ENCODE measurements around the gene WASF2.

WASF2 gene

DNA sequence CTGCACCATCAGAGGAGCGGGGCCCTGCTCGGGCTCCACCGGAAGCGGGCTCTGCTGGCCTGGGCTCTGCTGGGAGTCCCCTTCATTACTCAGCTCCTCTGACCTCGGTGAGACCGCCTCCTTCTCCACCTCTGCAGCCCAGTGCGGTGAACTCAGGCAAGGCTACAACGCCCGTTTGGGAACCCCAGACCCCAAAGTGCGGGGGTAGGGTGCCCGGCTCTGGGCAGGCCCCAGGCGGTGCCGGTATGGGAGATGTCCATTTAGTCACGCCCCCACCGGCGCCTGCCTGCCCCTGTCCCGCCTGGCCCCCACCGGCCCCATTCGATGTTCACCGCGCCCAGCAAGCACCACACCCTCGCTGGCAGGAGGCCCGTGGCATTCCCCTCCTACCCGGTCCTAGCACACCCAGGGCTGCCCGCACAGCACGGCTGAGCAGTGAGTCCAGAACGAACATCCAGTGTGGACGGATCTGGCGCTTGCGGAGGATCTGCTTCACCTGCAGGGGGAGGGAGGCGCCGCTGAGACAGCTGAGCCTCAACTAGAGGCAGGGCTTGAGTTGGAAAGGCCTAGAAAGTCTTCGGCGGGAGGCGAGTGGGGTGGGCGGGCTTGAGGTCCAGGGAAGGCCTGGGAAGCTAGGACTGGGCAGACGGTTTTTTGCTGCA lies 133.2 kb downstream of the WASF2 start:
- TF ChIP-seq, protein P1, sequence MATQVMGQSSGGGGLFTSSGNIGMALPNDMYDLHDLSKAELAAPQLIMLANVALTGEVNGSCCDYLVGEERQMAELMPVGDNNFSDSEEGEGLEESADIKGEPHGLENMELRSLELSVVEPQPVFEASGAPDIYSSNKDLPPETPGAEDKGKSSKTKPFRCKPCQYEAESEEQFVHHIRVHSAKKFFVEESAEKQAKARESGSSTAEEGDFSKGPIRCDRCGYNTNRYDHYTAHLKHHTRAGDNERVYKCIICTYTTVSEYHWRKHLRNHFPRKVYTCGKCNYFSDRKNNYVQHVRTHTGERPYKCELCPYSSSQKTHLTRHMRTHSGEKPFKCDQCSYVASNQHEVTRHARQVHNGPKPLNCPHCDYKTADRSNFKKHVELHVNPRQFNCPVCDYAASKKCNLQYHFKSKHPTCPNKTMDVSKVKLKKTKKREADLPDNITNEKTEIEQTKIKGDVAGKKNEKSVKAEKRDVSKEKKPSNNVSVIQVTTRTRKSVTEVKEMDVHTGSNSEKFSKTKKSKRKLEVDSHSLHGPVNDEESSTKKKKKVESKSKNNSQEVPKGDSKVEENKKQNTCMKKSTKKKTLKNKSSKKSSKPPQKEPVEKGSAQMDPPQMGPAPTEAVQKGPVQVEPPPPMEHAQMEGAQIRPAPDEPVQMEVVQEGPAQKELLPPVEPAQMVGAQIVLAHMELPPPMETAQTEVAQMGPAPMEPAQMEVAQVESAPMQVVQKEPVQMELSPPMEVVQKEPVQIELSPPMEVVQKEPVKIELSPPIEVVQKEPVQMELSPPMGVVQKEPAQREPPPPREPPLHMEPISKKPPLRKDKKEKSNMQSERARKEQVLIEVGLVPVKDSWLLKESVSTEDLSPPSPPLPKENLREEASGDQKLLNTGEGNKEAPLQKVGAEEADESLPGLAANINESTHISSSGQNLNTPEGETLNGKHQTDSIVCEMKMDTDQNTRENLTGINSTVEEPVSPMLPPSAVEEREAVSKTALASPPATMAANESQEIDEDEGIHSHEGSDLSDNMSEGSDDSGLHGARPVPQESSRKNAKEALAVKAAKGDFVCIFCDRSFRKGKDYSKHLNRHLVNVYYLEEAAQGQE (IDR thresholded peaks at IDR 0.05; ENCODE audit: insufficient read depth in 1 of 2, low read depth in 2 of 2, low read length in 2 of 2): no peak
- TF ChIP-seq SIN3A (IDR thresholded peaks at IDR 0.05; ENCODE audit: borderline replicate concordance, insufficient read depth, low read length) (no peak), FOXP2 (optimal IDR thresholded peaks at IDR 0.05; ENCODE audit: borderline replicate concordance, extremely low read depth, extremely low read length, insufficient read depth) (no peak), POLR2AphosphoS5 (IDR thresholded peaks at IDR 0.05; ENCODE audit: low read depth, low read length) (no peak), TAF1 (IDR thresholded peaks at IDR 0.05; ENCODE audit: borderline replicate concordance, insufficient read depth, low read length) (no peak)

DNA sequence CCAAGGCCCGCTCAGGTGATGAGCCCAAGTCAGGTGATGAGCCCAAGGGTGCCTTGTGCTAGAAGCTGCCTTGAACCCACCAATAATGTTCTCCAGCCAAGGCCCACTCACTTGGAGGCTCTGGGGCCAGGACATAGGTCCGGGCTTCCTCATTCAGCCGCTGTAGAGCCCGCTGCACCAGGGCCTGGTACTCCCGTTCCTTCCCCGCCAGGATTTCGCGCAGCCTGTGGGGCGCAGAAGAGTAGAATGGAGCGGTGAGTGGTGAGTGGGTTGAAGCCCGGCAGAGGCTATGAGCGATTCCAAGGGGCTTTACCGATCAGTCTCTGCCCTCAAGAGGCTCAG lies 133.7 kb downstream of the WASF2 start:
- TF ChIP-seq, protein P1 (IDR thresholded peaks at IDR 0.05; ENCODE audit: insufficient read depth in 1 of 2, low read depth in 2 of 2, low read length in 2 of 2): no peak
- TF ChIP-seq POLR2AphosphoS5 (IDR thresholded peaks at IDR 0.05; ENCODE audit: low read depth, low read length): no peak
- no peak for TF ChIP-seq TAF1 (IDR thresholded peaks at IDR 0.05; ENCODE audit: borderline replicate concordance, insufficient read depth, low read length)
- no peak for TF ChIP-seq SIN3A (IDR thresholded peaks at IDR 0.05; ENCODE audit: borderline replicate concordance, insufficient read depth, low read length)
- TF ChIP-seq FOXP2 (optimal IDR thresholded peaks at IDR 0.05; ENCODE audit: borderline replicate concordance, extremely low read depth, extremely low read length, insufficient read depth): no peak

DNA sequence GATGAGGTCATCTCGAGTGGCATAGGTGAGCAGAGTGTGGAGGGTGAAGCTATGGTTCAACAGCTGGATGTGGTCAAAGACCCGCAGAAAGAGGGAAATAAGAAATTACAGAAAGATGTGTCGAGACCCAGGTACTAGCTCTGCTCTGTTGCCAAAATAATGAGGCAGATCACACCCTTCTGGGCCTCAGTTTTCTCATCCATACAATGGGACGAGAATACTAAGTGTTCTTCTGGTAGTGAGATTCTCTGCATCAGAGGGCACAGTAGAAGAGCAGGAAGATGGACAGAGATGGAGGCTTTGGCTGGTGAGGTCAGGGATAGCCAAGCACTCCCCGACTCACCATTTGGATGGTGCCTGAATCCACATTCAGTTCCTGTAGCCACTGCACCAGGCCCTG lies 134.3 kb downstream of the WASF2 start:
- TF ChIP-seq FOXP2 (optimal IDR thresholded peaks at IDR 0.05; ENCODE audit: borderline replicate concordance, extremely low read depth, extremely low read length, insufficient read depth): no peak
- TF ChIP-seq TAF1 (IDR thresholded peaks at IDR 0.05; ENCODE audit: borderline replicate concordance, insufficient read depth, low read length): no peak
- TF ChIP-seq, protein P1 (IDR thresholded peaks at IDR 0.05; ENCODE audit: insufficient read depth in 1 of 2, low read depth in 2 of 2, low read length in 2 of 2): no peak
- no peak for TF ChIP-seq SIN3A (IDR thresholded peaks at IDR 0.05; ENCODE audit: borderline replicate concordance, insufficient read depth, low read length)
- TF ChIP-seq POLR2AphosphoS5 (IDR thresholded peaks at IDR 0.05; ENCODE audit: low read depth, low read length): no peak

All from PFSK-1 (cell line).